Activated CD4-positive, alpha-beta T cell treated with anti-CD3 and anti-CD28 coated beads for 24 hours (primary cell): ENCODE measurements around the gene MED26.

ENCODE experiments used
- DNase-seq, 2 donors: peaks; one replicate each; pipeline ENCODE4 v3.0.0-alpha.2; 2020; ENCODE audit warnings: low read depth in 2 of 2

MED26 gene

DNA sequence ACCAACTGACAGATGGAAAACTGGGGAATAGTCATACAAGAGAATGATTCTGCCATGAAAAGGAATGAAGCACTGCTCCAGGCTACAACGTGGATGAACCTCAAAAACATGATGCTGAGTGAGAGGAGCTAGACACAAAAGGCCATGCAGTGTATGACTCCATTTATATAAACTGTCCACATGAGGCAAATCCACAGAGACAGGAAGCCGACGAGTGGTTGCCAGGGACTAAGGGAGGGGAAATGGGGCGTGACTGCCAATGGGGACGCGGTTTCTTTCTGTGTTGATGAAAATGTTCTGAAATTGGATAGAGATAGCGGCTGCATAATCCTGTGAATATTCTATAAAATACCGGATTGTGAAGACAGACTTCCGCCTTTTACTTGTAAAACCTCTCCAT lies 21.7 kb upstream of the MED26 start:
- no peak for DNase-seq

DNA sequence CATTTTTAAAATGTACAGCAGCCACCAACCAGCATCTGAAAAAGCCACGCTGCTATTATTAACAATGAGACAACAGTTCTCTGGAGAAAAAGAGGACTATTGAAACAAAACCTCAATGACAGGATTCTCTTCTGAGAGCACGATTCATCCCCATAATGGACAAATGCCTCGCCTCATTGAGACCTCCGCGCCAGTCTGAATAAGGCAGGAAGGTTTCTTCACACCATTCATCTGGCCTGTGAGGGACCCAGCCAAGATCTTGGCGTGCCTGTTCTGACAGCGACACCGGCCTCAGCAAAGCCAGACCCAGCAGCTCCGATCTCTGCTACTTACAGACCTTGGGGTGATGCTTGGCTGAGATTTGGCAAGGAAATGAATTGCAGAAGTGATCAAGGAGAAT lies 17.1 kb upstream of the MED26 start:
- no peak for DNase-seq

DNA sequence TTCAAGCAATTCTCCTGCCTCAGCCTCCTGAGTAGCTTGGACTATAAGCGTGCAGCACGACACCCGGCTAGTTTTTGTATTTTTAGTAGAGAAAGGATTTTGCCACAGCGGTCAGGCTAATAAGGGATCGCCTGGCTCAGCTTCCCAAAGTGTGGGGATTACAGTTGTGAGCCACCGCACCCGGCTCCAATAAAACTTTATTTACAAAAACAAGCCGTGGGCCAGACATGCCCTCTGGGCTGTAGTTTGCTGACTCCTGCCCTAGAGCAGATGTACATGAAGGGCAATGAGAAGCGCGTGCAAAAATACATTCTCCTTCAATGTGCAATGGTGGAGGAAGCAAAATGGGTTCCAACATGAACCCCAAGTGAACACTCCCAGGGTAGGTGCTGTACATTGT lies 13.7 kb upstream of the MED26 start:
- no peak for DNase-seq

DNA sequence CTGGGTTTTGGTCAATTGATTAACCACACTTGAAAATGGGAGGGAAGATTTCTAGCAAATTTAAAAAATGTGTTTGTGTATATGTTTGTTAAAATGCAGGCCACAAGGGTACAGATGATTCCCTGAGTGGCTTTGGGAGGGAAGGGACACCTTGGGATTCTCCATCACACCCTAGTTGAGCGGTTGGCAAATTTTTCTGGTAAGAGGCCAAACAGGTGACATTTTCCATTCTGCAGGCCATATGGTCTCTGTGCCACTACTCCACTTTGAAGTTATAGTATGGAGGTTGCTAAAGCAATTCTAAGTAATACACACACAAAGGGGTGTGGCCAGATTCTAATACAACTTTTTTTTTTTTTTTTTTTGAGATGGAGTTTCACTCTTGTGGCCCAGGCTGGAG lies 12.9 kb upstream of the MED26 start:
- no peak for DNase-seq

DNA sequence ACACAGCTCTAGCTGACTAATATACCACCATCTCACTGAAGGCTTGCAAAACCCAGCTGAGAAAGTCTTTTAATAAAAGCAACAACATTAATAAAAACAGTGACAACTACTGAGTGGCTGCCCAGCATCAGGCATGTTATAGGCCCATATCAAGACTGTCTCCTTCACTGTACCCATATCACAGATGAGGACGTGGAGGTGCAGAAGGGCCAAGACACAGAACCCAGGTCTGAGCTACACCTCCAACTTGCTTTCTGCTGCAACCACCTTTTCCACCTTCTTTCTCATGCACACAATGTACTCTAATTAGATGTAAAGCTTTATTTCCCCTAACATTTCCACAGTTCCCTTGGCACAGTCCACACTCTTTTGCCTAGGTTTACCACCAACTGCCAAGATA lies 10.7 kb upstream of the MED26 start:
- DNase-seq: no peak

DNA sequence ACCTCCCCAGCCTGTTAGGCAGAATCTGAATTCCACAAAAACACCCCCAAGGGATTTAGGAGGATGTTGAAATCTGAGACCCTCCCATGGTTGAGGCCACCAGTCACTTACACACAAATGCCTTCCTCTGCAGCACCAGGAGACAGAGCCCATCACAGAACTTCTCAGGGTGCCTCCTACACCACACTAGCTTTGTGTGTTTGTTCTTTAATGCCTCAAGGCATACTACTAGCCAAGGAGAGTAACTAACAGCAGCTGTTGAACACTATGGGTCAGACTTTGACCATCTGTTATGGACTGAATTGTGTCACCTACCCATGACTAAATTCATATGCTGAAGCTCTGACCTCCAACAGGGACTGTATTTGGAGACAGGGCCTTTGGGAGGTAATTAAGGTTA lies 9.5 kb upstream of the MED26 start:
- no peak for DNase-seq

DNA sequence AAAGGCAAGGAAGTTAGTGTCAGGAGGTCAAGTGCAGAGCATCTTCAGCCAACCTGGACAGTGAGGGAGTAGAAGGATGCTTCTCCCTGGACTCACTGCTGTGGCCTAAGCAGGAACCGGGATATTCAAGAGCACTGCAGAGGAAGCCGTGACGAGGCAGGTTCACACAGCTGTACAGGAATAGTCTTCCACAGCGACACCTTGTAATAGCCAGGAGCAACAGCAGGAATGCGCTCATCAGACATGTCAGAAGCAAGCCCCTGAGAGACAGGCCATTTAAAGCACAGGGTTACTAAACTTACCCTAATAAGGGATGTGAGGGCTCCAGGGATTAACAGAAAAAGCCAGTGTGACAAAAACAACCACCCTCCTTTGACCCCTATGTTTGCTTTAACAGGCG lies 3.5 kb upstream of the MED26 start:
- DNase-seq: no peak

DNA sequence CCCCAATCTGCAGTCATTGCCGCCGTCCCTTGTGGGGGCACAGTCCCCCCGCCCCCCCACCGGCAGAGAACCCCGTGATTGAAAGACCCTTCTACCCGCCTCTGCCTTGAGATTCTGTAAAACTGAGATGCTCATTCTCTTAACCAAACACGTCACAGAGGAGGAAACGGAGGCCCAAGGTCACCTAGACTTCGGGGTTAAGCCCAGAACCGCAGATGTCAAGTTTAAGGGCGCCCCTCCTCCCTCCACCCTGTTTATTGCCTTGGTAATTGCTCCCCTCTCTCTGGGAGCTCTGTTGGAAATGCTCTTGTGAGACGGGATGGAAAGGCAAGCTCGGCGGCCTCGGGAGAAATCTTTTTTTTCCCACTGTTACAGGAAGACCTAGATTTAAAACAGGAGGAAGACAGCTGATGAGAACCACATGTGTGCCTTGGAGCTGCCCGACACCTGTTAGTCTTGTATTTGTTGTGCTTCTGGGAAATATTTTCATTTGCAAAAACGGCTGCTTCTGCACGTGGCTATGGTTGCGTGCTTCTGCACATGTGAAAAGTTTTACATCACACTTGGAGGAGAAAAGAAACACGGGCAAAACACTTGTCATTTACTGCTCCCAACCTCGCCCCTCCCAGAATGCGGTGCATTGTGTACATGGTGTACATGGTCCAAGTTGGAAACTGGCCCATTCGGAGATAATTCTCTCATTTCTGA lies 1.1 kb upstream of the MED26 start:
- DNase-seq: no peak

DNA sequence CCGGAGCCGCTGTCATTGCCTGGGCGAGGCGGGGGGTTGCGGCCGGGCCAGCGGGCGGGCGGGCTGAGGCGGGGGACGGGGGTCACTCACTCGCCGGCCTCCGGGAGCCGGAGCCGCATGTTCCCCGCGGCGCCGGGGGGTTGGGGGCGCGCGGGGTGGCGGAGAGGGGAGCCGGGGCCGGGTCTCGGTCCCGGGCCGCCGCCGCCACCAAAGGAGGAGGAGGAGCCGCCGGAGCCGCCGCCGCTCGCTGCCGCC lies 149 bp downstream of the MED26 start:
- no peak for DNase-seq

DNA sequence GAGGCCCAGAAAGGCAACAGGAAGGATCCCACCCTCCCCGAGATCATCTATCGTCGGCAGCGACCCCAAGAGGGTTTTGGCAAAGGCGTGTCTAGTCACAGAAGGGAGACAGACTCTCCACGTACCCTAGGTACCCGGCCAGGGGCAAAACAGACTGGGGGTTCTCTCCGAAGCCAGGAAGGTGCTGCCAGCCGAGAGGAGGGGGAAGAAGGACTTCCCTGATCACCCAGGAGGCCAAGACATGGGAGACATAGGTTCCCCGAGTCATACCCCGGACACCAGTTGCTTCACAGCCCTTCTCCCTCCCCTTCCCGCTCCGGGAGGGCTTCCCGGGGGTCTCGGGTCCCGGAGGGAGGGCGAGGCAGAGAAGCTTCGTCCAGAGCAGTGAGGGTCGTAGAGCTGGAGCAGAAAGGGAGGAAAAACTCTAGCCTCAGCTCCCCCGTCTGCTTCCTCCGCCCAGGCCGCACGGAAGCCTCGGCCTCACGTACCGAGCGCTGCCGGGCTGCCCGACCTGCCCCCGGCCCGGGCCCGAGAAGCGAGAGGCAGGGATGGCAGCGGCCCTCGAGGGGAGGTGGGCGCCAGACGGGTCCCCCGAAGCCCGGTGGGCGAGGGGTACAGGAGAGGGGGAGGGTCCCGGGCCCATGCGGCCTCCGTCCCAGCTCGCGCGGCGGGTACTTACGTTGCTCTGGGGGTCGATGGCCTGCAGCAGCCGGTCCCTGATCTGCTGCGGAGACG lies 644 bp downstream of the MED26 start:
- no peak for DNase-seq

DNA sequence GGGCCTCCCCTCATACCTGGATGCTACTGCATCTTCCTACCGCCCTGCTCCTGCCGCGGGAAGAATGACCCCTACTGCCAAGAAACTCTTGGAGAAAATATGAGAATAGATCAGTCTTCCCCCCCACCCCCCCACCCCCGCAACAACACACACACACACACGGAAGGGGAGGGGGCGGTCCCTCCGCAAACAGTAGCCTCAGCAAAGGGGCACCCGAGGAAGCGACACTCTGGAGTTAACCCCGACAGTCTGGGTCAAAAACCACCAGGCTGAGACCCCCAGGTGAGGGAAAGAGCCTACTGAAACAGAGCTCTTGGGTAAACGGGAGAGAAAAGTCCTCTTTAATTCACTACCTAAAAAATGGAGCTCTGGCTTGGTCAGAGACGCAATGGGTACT lies 1.2 kb downstream of the MED26 start:
- DNase-seq: no peak

DNA sequence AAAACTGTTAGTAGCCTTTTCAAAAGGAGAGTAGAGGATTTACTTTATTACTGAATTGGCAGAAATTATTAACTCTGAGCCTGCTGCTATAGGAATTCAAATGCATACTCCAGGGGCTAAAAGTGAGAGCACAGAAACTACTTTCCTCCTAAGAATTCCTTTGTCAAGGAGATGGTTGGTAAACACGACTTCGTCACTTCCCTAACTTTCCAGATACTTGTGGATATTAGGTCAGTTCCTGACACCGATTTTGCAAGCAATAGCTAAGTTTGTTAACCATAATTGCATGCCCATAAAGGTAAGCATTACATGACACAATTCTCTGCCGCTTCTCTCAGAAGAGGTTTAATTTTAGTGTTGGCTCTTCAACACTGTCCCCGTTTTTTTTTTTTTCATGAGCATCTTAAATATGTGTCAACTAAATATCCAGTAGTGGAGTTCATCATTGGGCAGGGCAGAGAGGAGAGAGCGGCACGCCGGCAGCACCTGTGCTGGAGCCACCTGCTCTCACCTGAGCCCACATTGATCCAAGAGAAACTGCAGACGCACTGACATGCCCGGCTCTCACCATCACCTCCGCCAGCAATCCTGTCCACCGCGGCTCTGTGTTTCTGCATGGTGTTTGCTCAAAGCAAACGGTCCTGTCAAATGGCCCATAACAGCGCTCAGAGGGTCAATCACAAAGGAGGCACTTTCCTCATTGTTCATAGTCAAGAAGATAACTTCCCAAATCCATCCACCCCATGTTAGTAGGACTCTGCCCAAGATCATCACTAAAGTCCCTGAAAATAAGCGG lies 2.6 kb downstream of the MED26 start:
- no peak for DNase-seq

DNA sequence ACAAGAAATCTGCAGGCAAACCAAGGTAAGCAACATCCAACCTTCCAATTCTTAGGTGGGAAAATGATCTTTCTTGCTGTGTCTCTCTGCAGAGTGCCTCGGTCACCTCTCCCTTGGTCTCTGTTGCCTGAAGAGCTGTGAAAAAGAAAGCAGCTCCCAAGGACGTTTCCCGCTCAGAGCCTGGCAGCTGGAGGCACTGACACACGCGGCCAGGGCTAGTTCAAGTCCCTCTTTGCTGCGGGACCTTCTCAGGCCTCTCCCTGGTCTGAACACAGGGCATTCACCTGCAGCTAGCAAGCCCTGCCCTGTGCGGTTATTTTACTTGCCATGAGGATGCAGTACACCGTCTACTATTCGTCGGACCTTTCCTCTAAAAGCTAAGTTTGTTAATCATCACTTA lies 3.8 kb downstream of the MED26 start:
- no peak for DNase-seq

DNA sequence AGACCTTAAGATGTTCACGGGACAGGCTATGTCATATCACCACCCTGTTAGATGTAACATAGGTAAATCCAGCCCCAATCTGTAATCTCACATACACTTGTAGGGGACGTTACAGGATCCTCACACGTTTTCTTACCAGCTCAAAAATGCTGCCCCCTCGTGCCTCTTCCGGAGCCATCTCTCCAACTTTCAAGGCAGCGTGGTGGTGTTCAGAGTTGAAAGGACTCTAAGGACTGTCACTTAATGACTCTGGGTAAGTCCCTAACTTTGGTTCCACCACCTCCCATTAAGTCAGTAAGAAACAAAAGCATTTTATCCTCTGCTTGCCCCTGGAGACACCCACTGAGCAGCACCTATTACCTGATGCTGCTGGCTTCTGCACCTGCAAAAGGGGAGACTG lies 4.4 kb downstream of the MED26 start:
- DNase-seq: no peak

DNA sequence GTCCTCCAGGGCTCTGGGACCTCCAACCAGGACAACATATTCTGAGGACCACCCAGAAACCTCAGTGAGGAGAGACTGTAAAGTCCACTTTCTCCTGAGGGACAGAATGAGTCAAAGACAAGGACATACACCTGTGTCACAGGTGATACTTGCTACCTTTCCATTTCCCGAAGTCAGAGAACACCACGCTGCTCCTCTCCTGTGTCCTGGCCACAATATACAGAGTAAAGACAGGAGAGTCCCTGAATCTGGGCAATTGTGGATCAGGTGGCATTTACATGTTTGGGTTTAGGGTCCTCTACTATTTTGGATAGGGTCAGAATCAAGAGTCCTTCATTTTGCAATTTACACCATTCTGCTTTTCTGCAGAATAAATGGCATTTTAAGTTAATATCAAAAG lies 4.9 kb downstream of the MED26 start:
- DNase-seq: no peak

DNA sequence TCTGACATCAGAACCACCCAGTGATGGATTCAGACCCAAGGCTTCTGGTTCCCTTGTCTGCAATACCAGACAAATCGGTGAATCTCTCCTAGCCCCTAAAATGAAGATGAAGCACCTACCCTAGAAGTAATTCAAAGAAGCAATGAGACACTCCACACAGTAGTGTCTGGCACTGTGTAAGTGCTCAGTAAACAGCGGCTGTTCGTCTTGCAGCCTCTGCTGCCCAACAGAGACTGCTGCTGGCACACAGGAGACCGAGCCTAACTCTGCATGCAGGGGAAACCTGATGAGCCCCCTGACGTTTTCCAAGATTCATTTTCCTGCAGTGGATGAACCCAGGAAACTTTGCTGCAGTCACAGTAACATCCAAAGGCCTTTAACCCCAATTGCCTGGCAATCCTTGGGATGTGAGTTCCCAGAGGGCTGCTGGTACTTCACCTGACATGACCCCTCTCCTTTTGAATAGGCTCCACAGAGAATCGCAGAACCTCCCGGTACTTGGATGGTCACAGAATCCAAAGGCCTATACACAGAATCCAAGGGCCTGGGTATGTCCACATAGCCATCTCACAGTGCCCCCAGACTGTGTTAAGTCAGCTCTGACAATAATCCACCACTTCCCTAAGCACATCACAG lies 6.7 kb downstream of the MED26 start:
- no peak for DNase-seq

DNA sequence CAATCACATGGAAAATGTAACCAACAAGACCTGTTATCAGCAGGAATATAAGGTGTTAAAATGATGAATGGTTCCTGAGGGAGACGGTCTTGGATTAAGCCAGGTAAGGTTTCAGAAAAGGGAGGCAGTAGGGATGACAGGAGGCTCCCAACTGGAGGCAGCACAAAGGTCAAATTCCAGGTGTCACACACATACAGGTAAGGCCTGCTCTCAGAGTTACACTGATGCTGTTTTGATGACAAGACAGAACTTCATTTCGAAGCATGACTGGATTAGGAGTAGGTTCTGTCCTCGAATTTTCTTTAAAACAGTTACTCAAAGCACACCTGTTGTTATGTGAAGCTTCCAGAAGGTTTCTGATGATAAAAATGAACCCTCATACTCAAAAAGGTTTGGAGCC lies 7.4 kb downstream of the MED26 start:
- DNase-seq: no peak

DNA sequence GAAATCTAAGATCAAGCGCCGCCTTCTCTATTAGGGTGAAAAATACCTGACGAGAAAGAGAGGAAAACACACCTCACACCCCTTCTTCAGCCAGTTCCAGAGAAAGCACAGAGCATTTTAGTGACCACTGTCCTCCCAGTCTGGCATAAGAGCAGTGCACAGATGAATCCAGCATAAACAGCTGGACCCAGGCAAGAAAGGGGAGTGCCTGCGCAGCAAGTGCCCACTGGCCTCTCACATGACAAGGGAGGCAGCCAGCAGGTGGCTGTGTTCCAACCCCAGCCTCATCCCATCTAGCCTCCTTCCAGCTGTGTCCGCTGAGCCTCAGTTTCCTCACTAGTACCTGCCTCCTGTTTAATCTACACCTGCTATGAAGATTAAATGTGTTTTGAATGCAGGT lies 8.0 kb downstream of the MED26 start:
- no peak for DNase-seq

DNA sequence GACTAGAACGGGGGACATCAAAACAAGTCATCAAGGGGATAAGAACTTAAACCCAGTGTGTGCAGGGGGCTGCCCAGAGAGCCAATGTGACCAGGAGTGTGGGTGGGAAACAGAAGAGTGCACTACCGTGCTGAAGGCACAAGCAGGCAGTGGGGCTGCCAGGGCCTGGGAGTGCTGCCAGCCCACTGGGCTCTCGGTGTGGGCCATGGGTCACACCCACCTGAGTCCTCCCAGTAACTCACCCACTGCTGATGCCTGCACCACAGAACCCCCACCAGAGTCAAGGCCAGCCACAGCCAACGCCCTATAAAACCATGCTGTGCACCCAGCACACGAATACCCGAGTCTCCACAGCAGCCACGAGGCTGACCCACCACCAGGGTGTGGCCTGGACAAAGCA lies 8.5 kb downstream of the MED26 start:
- DNase-seq: no peak

DNA sequence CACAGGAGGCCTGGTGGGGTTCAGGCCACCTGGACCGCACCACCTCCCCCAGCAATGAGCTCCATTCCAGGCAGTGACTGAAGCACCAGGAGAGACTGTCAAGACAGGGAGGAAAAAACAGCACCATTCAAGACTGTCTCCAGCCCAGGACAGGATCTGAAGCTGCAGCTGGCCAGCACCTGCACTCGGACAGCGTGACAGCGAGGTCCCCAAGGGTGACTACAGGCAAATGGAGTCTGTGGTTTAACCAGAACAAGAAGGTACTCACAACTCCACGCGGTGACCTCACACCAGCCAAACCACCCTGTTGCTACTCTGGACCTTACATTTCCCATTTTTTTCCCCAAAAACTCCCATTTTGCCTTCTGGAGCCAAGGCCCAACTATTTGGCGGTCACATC lies 9.8 kb downstream of the MED26 start:
- no peak for DNase-seq

DNA sequence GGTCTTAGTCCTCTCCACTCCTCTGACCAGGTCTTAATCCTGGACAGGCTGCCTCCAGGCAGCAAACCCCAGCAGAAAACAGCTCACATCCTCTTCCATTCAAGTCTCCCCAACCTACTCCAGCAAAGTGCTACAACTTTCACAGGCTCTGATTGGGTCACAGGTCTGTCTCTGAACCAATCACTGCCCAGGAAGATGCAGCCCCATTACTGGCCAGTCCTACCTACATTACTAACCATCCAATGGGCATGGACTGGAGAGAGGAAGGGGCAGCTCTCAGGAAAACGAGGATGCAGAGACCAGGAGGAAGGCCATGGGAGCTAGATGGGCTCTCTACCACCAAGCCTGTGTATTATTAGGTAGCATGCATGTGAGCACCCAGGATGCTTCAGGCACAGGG lies 12.2 kb downstream of the MED26 start:
- no peak for DNase-seq

DNA sequence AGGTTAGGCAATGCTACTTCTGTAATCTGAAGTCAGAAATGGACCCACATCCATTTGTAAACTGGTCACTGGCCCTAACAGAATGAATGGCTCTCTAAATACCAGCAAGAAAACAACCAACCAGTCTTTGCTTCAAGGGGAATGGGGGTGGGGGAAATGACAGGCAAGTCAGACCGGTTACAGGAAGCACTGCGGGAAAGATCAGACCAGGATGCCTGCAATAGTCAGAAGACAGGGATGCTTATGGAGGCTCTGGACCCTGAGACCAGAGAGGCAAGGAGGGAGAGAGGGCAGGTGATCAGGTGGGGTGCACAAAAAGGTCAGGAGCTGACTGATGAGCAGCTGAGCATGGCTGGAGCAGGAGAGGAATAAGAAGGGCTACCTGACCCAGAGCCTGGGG lies 13.1 kb downstream of the MED26 start:
- DNase-seq: no peak

DNA sequence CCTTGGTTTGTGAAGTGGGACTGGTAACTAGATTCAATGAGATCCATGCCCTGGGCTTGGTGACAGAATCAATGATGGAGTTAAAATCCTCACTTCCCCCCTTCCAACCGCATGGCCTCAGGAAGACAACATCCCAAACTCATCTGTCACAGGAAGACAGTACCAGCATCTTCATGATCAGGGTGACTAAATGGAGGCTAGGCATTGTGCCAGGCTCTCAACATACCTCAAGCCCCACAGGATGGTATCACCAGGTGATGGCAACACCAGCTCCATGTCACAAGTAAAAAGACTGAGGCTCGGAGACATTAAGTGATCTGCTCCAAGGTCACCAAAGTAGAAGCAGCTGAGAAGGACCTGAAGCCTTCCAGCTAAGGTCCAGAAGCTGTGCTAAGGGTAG lies 14.2 kb downstream of the MED26 start:
- DNase-seq: no peak
